ENCODE measurements around the gene PPM1L.
"Not testable (repeated sequence)": the region's sequence is repeated elsewhere in the genome, so short reads cannot be mapped to it uniquely, and the experiment has no call there.

Gene PPM1L

DNA sequence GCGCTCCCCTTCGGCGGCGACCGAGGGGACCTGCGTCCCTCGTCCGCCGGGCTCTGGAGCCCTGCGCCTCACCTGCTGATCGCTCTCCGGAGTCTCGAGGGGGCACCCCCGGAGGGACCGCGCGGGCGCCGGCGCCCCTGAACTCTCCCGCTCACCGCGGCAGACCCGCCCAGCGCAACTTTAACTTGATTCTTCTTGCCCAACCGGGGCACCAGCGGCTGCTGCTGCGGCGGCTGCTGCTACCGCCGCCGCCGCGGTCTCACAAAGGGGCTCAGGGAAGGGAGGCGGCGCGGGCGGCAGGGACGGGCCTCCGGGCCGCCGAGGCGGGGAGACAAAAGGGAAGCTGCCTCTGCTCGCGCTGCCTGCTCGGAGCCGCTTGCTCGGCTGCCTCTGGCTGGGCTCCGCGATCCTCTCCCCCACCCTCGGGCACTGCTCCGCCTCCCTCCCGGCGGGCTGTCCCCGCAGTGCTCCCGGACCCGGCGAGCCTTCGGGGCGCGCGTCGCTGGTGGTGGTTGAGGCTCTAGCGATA is at the start of gene PPM1L:
PPM1L (plus strand) TSS at position 456 of the 529 bp plus-strand sequence.
- peak; percentile 79 for DNase-seq

DNA sequence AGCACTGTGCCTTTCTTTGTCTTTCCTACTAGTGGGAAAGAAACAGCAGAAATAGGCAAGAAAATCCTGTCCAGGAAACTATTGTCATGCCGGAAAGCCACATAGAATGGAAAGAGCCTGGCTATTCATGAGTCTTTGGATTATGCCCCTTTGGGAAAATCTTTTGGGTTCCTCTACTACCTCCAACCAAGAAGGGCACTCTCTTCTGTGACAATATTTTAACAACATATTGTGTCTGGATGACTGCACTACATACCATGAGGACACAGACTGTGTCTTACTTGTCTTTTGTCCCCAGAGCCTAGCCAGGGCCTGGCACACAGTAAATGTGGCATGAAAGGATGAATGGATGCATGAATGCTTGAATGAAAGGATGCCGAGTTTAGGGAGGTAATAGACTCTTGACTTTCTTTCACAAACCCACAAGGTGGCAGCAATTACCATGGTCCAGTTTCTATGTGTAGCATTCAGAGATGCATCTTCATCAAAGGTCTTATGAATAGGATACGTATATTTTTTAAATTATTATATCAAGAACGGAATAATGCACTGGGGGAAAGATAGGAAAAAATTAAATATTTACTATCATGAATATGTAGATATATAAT is 48.7 kb upstream of the PPM1L start:
- DNase-seq, result peak; percentile 75

DNA sequence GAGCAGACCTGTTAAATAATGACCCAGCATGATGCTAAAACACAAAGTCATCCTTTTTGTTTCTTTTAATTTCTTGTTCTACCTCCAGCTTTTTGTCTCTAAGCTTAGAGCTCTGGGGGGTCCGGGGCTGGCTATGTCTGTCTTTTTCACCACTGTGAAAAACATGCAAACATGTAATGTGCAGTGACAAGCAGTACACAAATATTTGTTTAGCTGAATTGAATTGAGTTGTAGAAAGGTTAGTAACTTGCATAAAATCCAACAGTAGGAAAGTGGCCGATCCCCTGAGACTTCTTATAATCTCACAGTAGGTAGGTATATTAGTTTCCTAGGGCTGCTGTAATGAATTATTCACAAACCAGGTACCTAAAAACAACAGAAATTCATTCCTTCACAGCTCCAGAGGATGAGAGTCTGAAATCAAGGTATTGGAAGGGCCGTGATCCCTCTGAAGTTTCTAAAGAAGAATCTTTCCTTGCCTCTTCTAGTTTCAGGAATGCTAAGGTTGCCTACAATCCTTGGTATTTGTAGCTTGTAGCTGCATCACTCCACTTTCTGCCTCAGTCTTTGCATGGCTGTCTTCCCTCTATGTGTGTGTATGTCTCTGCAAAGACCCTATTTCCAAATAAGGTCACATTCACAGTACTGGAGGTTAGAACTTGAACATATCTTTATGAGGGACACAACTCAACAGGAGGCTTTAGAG is 46.4 kb upstream of the PPM1L start:
- DNase-seq, result no peak

DNA sequence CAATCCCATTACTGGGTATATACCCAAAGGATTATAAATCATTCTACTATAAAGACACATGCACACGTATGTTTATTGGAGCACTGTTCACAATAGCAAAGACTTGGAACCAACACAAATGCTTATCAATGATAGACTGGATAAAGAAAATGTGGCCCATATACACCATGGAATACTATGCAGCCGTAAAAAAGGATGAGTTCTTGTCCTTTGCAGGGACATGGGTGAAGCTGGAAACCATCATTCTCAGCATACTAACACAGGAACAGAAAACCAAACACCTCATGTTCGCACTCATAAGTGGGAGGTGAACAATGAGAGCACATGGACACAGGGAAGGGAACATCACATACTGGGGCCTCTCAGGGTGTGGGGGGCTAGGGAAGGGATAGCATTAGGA is 42.9 kb upstream of the PPM1L start:
- DNase-seq, result not testable (repeated sequence)

- no peak for DNase-seq
Observed at GRCh38 chr3:160719710-160720109, 36.3 kb upstream of the PPM1L start.

DNA sequence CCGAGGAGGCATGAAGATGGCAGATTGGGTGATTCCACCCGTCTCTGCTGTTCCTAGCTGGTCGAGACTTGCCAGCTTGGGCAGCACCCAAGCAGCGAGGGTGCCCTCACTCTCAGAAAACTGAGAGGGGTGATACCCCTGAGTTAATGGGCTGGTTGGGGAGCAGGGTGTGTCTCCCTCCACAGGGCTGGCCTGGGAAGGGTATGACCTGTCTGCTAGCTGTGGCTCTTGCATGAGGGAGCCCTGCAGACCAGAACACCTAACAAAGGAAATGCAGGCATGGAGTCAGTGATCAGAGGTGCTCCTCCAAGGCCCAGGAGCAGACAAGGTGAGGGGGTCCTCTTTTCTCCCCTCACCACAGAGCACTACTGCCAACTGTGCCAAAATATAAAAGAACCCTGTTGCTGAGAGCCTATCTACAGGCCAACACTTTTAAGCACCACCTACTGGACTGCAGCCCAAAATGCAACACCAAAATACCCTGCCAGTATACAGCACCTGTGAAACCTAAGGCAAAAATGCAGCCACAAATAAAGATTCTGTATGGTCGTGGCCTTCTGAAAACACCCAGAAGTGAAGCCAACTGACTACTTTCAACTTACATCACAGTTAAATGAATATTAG is 35.8 kb upstream of the PPM1L start:
- no peak for DNase-seq

DNA sequence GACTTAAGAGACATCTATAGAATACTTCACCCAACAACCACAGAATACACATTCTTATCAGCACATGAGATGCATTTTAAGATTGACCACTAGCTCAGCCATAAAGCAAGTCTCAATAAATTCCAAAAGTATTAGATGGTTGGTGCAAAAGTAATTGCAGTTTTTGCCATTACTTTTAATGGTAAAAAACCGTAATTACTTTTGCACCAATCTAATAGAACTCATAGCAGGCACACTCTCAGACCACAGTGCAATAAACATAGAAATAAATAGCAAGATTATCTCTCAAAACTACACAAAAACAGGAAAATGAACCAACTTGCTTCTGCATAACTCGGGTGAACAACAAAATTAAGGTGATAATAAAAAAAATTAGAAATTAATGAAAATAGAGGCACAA is 33.7 kb upstream of the PPM1L start:
- DNase-seq, result no peak

DNA sequence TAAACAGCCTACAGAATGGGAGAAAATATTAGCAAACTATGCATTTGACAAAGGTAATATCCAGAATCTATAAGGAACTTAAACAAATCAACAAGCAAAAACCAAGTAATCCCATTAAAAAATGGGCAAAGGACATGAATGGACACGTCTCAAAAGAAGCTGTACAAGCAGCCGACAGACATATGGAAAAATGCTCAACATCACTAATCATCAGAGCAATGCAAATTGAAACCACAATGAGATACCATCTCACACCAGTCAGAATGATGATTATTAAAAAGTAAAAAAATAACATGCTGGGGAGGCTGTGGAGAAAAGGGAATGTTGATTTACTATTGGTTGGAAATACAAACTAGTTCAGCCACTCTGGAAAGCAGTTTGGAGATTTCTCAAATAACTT is 30.7 kb upstream of the PPM1L start:
- DNase-seq, result peak; percentile 9

DNA sequence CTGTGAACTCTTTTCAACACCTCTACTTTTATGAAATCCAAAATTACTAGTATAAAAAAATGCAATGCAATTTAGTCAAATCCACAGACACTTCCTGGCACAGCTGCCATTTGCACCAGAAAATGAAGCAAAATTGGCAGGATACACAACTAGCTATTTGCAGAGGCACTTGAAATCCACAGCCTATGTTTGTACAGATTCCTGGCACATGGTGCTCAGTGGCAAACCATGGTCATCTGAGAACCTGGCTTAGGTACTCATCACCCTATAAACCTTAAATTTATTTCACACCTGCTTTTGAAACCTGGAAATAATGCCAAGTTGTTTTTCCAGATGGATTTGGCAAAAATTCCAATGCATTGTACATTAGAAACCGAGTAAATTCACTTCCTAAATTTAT is 20.2 kb upstream of the PPM1L start:
- DNase-seq, result peak; percentile 43

DNA sequence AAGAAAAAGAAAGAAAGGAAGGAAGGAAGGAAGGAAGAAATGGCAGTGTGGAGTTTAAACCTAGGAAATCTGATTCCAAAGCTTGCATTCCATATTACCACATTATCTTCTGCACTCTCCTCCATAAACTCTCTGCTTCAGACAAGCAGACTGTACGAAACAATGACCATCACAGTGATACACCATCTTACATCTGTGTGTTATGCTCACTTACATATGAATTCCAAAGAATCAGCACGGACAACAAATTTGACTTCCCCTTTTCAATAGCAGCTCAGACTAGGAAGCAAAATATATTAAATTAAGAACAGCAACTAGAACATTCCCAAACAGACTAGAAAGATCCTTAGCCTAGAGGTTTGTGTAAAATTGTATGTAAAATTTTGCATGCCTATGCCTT is 18.0 kb upstream of the PPM1L start:
- DNase-seq, result no peak

- DNase-seq, result peak; percentile 78
Observed at GRCh38 chr3:160739079-160739478, 17.0 kb upstream of the PPM1L start.

DNA sequence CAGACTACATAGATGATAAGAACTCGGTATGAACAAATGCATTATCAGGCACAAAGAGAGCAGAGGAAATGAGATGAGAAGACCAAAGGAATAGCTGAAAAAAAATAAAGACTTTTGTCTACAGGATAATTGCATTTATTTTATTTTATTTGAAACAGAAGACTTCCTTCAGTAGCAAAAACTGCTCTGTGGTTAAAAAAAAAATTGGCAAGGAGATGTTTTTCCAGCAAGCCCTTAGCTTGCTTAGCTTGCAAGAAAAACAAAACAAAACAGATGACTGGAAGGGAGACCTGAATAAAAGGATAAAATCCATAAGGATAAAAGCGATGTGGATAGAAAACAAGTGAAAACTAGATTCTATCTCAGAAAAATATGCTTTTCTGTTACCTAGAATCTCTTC is 9.1 kb upstream of the PPM1L start:
- DNase-seq, result no peak

DNA sequence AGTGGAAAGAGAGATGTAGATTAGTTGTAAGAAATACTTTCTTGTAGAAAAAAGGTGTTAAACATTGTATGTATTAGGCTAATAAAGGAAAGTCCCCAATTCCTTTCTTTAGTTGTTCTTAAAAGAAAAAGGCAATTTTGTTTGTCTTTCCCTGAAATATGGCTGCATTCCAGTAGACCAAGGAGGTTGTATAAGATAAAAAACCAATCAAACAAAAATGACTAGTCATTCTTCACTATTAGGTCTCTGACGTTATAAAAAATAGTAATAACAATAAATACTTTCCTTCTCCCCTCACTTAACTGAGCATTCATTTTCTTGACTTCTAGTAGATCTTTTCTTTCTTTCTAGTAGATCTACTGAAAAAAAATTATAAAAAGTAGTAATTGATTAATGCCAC is 8.6 kb upstream of the PPM1L start:
- DNase-seq, result no peak

- DNase-seq, result no peak
Observed at GRCh38 chr3:160748231-160748630, 7.8 kb upstream of the PPM1L start.

GRCh38 chr3:160748787-160749186 is 7.2 kb upstream of the PPM1L start:
- DNase-seq, result no peak

DNA sequence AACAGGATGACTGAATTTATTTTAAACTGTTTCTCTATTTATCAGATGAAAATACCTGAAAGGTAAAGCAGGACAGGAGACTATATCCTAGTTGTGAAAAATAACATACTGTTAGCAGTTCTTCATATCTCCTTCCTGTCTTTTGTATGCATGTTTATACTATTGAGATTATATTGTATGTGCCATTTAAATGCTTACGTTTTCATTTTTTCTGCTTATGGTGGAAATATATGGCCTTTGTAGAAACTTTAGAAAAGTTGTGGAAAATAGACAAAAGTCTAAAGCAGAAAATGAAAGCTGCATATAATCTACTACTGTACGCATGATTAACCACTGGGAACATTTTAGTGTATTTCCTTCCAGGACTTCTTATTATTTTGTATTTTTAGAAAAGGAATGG is 2.1 kb upstream of the PPM1L start:
- no peak for DNase-seq

GRCh38 chr3:160754371-160754854 is 1.6 kb upstream of the PPM1L start:
- peak; percentile 46 for DNase-seq

- DNase-seq, result peak; percentile 92
Observed at GRCh38 chr3:160754855-160755747, 930 bp upstream of the PPM1L start.

DNA sequence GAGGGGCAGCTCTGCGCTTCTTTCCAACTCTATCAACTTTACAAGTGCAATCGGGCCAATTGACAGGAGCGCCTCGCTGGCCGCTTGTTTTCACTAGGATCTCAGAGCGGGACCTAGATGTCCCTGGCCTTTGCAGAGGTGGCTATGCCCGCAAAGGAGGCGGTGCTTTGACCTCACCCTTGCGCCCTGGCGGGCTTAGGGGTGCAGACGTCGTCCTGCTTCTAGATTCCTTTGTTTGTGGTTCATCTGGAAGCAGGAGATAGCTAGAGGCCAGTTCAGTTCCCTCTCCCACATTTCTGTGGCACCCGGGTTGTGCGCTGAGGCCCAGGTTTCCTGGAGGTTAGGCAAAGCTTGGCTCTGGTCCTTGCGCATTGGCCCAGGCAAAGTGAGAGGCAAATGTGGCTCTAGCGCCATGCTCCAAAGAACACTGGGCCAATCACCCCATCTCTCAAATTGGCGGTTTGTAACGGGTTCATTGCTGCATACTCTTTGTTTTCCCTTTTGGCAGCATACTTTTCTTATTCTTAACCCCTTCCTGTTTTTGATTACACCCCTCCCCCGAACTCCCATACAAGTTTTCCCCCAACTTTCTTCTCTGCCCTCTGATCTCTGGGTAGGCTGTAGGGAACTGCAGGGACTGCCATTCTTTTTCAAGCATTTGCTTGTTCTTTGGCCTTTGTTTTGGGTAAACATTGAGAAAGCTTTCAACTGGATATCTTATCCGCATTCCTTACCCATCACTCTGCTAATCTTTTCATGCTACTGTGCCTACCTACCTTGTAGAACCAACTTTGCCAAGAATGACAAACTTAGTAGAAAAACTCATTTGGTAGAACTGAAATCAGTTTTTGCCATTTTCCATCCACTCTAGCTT is 1.4 kb downstream of the PPM1L start:
- DNase-seq, result peak; percentile 38

- DNase-seq, result peak; percentile 37
Observed at GRCh38 chr3:160758929-160759577, 3.0 kb downstream of the PPM1L start.

DNA sequence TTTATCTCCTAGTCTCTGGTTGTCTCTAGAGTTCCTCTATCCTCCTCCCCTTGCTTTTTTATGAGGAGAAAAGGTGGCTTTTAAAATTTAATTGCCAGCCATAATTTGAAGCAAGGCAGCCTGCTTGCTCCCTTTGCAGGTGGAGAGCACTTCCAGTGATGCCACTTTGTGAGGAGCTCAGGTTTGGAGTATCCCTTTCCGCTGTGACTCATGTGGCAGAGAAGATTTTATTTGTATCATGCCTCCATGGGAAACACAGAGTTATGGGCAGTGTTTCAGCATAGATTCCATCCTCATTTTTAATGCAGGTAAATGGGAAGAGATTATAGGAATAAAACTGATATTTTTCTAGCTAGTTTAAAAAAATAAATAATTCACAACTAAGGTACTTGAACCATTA is 7.0 kb downstream of the PPM1L start:
- DNase-seq, result no peak

All from NCI-H2171 treated with DMSO at 0.1 percent for 48 hours (cell line).